Lung (tissue), 12 donors: ENCODE results near the gene TEX13B. TPM values are rescaled to one million over a fixed set of nuclear protein-coding genes. Genes with fewer than 3 reads are reported as not detected.

Experiments used
- ATAC-seq: fragments of 200-7000 bp; cut with Tn5 transposase; one replicate; pipeline ENCODE4 v1.9.1; 2020; ENCODE audit warnings: moderate number of reproducible peaks; ENCODE audit not compliant: insufficient read depth, low FRiP score
- DNase-seq, 3 donors: peaks; one replicate each; pipeline ENCODE4 v3.0.0-alpha.2; 2013 to 2017
- H3K27ac ChIP-seq, 2 donors: one replicate each; pipeline ENCODE4 v1.5.1; 2013; ENCODE audit warnings: mild to moderate bottlenecking in 2 of 2, moderate library complexity in 2 of 2, control low read depth in 1 of 2, inconsistent platforms in 1 of 2, low read depth in 1 of 2, low read length in 1 of 2
- H3K27me3 ChIP-seq, 3 donors: one replicate each; pipeline ENCODE4 v1.5.1; 2013; ENCODE audit warnings: low read length in 2 of 3; ENCODE audit not compliant: control insufficient read depth in 3 of 3, insufficient read depth in 3 of 3
- H3K36me3 ChIP-seq, 4 donors: one replicate each; pipeline ENCODE4 v1.5.1; 2013; ENCODE audit warnings: low read length in 4 of 4, mild to moderate bottlenecking in 1 of 4, moderate library complexity in 1 of 4; ENCODE audit not compliant: control insufficient read depth in 4 of 4, insufficient read depth in 4 of 4
- H3K4me1 ChIP-seq, 5 donors: one replicate each; pipeline ENCODE4 v1.5.1; 2013; ENCODE audit warnings: low read length in 5 of 5, mild to moderate bottlenecking in 2 of 5, moderate library complexity in 1 of 5; ENCODE audit not compliant: control insufficient read depth in 5 of 5, insufficient read depth in 5 of 5
- H3K4me3 ChIP-seq: one replicate; pipeline ENCODE4 v1.5.1; 2013; ENCODE audit warnings: mild to moderate bottlenecking, control low read depth, moderate library complexity
- H3K9ac ChIP-seq, 2 donors: one replicate each; pipeline ENCODE4 v1.5.1; 2013; ENCODE audit warnings: low read length in 2 of 2, control low read depth in 1 of 2; ENCODE audit not compliant: insufficient read depth in 1 of 2
- H3K9me3 ChIP-seq, 4 donors: one replicate each; pipeline ENCODE4 v1.5.1; 2013; ENCODE audit warnings: low read length in 3 of 4, mild to moderate bottlenecking in 1 of 4, moderate library complexity in 1 of 4; ENCODE audit not compliant: control insufficient read depth in 4 of 4, insufficient read depth in 3 of 4
- CTCF ChIP-seq: IDR thresholded peaks from 2 replicates; pipeline ENCODE4 v1.5.1; 2012; ENCODE audit warnings: mild to moderate bottlenecking; ENCODE audit errors: control extremely low read depth, extremely low read depth
- whole genome bisulfite sequencing, 2 donors: extraction: QIAGEN DNeasy Blood & Tissue Kit; methylation state at CpG; one replicate each; pipeline ENCODE4 v1.1.7; 2013; 5-methylcytosine and 5-hydroxymethylcytosine counted together
- polyA plus RNA-seq, 2 donors: library from polyadenylated mRNA; stranded (reverse); fragments of 200-250 nt; gene quantifications; one replicate each; pipeline ENCODE4 v1.2.1, GENCODE V29; 2013
- total RNA-seq, 2 donors: library from RNA; depleted of rRNA in 1 of 2; stranded (reverse); fragments of >200 nt in 1 of 2; gene quantifications; one replicate each; pipeline ENCODE4 v1.2.1, GENCODE V29; 2014 to 2021
- donor health status: control.
- donor health status: control.
- donor health status: Bipolar disorder and iron deficiency.
- donor health status: healthy.
- donor health status: DM: yes; HTN: yes; CAD: no.

The TEX13B gene
- total and polyA plus RNA-seq, 4 donors, result not detected

GRCh38 chrX:108025954-108026600 lies 43.9 kb upstream of the TEX13B start:
- no peaks in the 10 kb centered on the region for H3K9me3 ChIP-seq
- peaks cover 0 to 50% (median 22%) of the 10 kb centered on the region in 3 donors for H3K27me3 ChIP-seq
- no peak overlapping the region for H3K9ac ChIP-seq
- H3K4me1 ChIP-seq, result no peaks in the 10 kb centered on the region
- DNase-seq (no peak), ATAC-seq (peak; percentile 35)
- no peak overlapping the region for H3K27ac ChIP-seq
- 39 to 56% methylated on average over 2 of the region's 2 CpGs for WGBS, 2 donors
- no peaks in the 10 kb centered on the region for H3K36me3 ChIP-seq
- H3K4me3 ChIP-seq, result no peak overlapping the region
- no peak for TF ChIP-seq CTCF

GRCh38 chrX:108025376-108025775 lies 43.2 kb upstream of the TEX13B start:
- Histone ChIP-seq H3K4me3 (no peak overlapping the region), H3K9me3 (no peaks in the 10 kb centered on the region), H3K27me3 (peaks cover 0 to 45% (median 25%) of the 10 kb centered on the region in 3 donors), H3K9ac (no peak overlapping the region), H3K36me3 (no peaks in the 10 kb centered on the region), H3K4me1 (peaks cover 0 to 1% (median 0%) of the 10 kb centered on the region in 5 donors), H3K27ac (no peak overlapping the region)
- no peak for TF ChIP-seq CTCF
- DNase-seq, result no peak
- ATAC-seq, result no peak
- WGBS, 2 donors, result 85 to 89% methylated on average over 1 of the region's 1 CpG

- ATAC-seq (no peak), DNase-seq (no peak)
- Histone ChIP-seq H3K36me3 (no peaks in the 10 kb centered on the region), H3K4me3 (no peak overlapping the region), H3K9ac (no peak overlapping the region), H3K27ac (no peak overlapping the region), H3K9me3 (no peaks in the 10 kb centered on the region), H3K27me3 (peaks cover 0 to 29% (median 18%) of the 10 kb centered on the region in 3 donors), H3K4me1 (peaks cover 0 to 1% (median 0%) of the 10 kb centered on the region in 5 donors)
- TF ChIP-seq CTCF, result no peak
- 43 to 67% methylated on average over 1 of the region's 1 CpG for WGBS, 2 donors
These were observed 40.4 kb upstream of the TEX13B start for GRCh38 chrX:108022491-108023089.
